SH-SY5Y (cell line): ENCODE results near the gene SLC29A1.

ENCODE experiments used
- GATA2 ChIP-seq: IDR thresholded peaks from 2 replicates; pipeline ENCODE4 v1.6.1; 2011; ENCODE audit warnings: mild to moderate bottlenecking, low read depth, low read length
- GATA3 ChIP-seq: IDR thresholded peaks from 2 replicates; pipeline ENCODE4 v1.6.1; 2011; ENCODE audit warnings: low read depth, mild to moderate bottlenecking, low read length, moderate library complexity

DNA sequence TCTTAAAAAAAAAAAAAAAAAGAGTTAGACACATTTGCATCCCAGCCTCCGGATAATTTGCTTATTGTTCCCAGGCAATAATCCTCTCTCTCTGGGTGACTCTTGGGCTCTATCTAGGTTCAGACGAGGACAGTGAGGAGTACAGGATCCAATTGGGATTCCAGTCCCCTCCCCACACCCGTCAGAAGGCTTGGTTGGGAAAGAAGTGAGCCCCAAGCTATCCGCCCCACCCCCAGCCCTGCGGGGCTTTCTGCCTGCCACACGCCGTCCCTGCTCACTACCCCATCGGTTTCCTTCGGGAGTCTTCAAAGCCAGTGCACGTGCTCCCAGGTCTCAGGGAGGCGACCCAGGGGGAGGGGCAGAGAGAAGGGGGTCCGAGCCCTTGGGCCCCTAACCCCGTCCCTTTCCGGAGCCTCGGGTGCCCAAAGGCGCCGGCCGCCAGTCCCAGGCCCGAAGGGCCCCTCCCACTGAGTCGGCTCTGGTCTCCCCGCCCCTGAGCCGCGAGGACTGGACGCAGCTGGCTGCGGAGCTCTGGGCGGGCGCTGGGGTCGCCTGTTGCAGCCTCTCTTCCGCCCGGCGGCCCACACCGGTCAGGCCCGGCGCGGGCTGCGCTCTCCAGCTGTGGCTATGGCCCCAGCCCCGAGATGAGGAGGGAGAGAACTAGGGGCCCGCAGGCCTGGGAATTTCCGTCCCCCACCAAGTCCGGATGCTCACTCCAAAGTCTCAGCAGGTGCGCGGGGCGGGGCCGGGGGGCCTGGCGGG lies 4.2 kb upstream of the SLC29A1 start:
- TF ChIP-seq GATA3 (no peak), GATA2 (no peak)
